GM10847 (cell line): ENCODE measurements around the gene SSH2.

ENCODE experiments used
- POLR2A ChIP-seq: IDR thresholded peaks from 2 replicates; pipeline ENCODE4 v1.6.1; 2011; ENCODE audit not compliant: insufficient read length; ENCODE audit errors: extremely low read depth

Gene SSH2

DNA sequence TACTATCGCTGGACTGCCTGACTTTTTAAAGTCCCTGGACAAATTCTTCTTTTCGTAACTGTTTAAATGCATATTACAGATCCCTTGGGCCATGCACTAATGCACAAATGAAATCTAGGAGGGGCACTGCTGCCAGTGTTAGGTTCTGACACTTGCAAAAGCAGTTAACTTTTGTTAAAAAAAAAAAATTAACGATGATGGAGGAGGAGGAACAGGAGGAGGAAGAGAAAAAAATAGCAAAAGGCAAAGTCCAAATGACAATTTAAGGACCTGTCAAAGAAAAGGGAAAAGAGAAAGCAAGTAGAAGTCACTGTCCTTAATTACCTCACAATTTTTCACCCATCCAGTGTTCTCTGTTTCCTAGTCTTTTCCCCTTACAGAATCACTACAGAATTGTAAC lies 209.5 kb downstream of the SSH2 start:
- TF ChIP-seq POLR2A: no peak

DNA sequence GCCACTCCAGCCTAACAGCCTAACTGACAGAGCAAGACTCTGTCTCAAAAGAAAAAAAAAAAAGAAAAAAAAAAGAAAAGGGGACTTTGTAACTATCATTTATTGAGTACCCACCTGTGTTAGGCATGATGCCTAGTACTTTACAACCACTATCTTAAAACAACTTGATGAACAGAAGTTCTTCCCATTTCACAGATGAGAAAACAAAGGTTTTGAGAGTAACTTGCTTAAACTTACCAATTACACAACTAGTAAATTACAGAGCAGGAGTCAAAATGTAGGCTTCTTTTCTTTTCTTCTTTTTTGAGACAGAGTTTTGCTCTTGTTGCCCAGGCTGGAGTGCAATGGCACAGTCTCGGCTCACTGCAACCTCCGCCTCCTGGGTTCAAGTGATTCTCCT lies 210.6 kb downstream of the SSH2 start:
- TF ChIP-seq POLR2A: no peak

DNA sequence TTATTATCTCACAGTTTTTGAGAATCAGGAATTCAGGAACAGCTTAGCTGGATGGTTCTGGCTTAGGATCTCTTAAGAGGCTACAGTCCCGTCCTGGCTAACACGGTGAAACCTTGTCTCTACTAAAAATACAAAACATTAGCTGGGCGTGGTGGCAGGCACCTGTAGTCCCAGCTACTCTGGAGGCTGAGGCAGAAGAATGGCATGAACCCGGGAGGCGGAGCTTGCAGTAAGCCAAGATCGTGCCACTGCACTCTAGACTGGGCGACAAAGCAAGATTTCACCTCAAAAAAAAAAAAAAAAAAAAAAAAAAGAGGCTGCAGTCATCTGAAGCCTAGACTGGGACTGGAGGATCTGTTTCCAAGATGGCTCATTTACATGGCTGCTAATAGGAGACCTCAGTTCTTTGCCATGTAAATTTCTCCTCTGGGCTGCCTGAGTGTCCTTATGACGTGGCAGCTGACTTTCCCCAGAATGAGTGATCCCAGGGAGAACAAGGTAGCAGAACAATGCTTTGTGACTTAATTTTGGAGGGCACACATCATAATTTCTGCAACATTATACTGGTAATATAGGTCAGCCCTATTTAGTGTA lies 211.5 kb downstream of the SSH2 start:
- no peak for TF ChIP-seq POLR2A

DNA sequence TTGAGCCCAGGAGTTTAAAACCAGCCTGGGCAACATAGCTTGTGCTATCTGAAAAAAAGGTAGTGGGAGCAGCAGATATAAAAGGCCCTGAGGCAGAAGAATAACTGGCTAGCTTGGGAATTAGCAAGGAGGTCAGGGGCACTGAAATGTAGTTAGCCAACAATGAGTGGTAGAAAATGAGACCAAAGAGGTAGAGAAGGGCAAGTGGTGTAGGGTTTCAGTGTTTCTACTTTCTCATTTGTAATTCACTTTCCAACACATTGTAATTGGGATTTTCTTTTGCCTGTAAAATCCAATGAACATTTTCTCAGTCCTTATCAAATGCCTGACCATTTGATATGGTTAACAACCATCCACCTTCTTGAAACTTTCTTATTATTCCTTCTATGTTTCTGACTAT lies 212.2 kb downstream of the SSH2 start:
- TF ChIP-seq POLR2A: no peak

DNA sequence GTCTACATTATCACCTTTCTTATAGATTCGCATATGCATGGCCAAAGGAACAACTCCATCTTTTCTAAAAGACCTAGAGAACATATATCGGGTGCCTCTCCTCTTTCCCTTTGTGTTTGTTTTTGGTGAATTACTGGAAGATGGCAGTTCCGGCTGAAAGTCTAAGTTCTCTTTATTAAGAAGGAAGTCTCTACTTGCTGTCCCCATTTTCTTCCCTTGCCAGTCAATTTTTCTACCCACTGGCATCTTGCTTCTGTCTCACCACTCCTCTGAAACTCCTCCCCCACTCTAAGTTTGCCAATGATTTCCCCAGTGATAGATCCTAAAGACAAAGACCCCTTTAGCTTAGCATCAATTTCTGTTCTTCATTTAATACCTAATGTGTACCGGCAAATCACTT lies 213.5 kb downstream of the SSH2 start:
- no peak for TF ChIP-seq POLR2A

DNA sequence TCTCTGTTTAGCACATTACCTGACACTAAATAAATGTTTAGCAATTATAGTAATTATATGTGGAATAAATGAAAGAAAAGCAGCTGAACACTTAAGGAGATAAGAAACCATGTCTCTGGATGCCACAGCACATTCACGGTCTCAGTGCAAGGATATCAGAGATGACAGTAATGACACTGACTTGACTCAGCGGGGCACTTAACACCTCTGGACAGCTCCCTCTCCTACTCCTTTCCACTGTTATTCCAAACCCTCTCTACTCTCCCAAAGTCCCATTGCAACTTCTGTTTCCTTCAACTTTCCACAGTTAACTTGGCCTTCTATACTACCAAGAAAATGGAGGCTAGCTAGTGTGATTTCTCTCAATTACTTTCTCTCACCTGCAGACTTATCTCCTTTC lies 214.3 kb downstream of the SSH2 start:
- no peak for TF ChIP-seq POLR2A

DNA sequence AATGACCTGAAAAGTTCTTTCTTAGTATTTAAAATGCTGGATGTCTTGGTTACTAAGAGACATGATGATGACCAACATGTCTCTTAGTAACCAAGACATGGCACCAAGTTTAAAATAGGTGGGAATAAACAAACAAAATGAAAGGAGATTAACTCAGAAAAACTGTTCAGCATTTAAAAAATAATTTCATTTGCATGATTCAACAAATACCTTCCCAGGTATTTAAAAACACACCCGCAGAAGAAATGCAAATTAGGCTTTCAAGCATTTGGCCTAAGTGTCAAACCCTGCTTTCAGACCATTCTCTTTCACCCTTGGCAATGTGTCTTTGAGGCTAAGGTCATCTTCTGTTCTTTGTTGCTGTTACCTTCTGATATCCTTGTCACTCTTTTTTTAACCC lies 215.9 kb downstream of the SSH2 start:
- no peak for TF ChIP-seq POLR2A

DNA sequence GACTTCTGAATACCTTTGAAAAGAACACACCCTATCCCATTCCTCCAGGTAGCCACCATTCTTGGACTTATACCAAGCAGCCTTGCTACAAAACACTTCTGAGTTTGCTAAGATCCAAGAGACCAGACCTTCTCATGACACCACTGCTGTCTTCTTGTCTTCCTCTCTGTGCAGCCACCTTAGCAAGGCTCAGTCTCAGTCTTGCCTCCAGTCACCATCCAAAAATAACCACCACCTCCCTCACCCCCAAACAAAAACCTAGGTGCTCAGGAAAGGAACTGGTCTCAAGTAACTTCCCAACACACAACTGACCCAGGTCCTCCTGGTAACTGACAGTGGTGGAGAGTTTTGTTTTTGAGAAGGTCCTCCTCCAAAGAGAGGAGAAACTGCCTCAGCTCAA lies 216.4 kb downstream of the SSH2 start:
- TF ChIP-seq POLR2A: no peak

DNA sequence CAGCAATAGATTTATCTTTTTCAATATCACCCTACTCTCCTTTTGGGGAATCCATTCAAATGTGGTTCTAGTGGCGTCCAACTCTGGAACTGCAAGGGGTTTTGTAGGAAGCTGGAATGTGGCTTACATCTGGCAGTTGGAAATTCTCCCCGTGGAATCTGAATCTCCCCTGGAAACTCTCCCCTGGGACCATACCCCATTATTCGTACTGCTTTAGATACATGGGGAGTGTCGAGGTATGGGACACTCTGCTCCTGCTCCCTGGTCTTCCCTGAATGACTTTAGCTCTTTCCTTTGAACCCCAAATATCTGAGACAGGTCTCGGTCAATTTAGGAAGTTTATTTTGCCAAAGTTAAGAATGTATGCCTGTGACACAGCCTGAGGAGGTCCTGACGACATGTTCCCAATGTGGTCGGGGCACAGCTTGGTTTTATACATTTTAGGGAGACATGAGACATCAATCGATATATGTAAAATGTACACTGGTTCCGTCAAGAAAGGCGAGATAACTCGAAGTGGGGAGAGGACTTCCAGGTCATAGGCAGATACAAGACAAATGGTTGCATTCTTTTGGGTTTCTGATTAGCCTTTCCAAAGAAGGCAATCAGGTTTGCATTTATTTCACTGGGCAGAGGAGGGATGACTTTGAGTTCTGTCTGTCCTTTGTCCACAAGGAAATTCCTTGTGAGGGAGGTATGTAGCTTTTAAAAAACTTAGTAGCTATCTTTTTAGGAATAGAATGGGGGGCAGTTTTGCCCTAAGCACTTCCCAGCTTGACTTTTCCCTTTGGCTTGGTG lies 218.2 kb downstream of the SSH2 start:
- TF ChIP-seq POLR2A: no peak

DNA sequence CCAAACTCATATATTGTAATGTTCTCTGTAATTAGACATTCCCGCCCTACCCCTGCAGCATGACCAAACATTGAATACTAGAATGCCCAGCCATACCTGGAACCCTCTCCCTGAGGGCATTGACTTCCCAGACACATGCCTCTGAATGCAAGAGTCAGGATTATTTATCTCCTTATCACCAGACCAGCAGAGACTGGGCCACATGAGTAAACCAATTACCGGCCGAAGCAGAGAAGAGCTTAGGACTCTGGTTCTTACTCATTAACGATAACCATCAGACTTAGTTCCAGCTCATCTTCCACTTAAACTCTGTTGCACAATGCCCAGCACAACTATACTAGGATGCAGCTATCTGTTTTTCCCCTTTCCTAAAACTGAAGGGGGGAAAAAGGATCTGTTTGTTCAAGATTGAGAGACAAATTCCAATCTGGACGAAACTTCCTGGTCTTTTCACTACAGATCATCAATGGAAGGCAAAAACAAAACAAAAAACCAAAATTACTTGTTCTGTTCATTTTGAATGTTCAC lies 219.1 kb downstream of the SSH2 start:
- no peak for TF ChIP-seq POLR2A

DNA sequence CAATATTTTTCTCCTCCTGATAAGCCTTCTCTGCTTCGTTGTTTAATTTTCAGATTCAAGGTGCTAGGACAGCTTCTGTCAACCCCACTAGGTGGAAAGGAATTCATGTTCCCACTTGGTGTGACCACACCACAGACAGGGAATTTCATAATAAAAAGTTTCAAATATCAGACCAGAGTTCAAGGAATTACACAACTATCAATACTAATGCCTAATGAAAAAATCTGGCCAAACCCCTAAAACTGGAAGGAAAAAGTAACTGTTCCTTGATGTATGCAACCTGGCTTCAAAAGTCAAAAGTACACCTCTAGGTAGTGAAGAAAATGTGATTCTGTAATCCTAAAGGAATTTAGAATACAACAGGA lies 219.5 kb downstream of the SSH2 start:
- TF ChIP-seq POLR2A: no peak

DNA sequence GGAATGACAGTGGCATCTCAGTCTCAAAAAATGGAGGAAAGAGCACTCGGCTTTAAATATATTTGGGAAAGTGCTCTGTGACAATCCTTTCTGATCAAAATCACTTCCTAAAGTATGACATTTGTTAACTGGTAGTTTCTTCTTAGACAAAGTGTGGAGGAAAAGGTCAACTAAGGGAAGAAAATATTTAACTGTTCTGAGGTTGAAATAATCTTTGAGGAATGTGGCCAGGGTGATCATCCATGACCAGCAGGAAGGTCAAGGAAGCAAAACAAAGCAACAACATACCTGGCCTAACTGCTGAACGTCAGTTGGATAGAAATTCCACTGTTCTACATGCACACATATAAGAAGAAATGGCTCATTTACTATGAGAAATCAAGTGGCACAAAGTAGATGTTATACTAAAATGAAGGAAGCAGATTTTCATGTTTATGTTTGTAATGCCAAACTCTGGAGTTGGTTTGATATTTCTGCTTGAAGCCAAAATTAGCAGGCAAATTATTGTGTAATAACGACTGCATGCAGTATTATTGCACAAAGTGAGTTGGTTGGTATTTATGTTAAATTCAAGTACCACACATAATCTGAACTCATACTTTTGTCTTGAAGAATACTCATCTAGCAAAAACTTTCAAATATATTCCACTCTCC lies 220.0 kb downstream of the SSH2 start:
- no peak for TF ChIP-seq POLR2A

DNA sequence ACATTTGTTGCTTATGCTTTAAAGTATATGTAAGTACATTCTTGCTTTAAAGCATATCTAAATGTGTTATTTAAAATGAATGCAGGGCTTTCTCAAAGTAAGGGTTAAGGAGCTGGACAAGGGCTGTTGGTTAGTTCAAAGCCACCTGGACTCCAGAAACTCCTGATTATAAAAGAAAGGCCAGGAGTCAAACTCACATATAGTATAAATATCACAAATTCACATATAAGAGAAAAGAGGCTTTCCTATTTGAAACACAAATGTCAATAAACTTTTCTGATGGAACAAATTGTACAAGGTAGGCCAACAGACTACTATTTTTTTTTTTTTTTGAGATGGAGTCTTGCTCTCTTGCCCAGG lies 222.8 kb downstream of the SSH2 start:
- no peak for TF ChIP-seq POLR2A

DNA sequence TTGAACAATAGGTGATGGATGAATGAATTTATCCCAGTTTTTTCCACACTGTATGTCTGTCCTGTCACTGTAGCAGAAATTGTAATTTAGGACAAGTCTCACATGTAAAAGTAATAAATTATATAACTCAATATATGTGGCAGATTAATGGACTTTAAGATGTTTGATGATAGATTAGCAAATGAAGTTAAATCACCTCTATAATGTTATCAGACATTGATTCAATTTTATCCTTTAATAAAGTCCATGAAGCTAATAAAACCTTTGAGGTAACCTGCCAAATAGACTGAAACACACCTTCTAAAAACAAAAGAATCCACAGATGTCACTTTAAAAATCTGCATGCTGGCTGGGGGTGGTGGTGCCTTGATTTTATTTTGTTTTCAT lies 224.0 kb downstream of the SSH2 start:
- no peak for TF ChIP-seq POLR2A

DNA sequence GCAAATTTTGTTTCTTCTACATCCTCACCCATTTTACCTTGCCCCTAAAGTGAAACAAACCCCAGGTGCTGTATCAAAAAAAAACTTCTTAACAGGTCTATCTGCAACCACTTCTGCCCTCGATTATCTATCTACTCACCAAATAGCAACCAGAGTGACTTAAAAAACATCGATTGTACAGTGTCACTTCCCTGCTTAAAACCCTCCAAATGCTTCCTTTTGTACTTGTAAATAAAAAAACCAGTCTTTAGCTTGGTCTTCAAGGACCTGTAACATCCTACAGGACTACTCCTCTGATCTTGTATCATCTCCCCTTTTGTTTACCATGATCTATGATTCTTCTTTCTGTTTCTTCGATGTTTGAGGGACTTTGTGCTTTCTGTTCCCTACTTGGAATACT lies 224.6 kb downstream of the SSH2 start:
- no peak for TF ChIP-seq POLR2A

DNA sequence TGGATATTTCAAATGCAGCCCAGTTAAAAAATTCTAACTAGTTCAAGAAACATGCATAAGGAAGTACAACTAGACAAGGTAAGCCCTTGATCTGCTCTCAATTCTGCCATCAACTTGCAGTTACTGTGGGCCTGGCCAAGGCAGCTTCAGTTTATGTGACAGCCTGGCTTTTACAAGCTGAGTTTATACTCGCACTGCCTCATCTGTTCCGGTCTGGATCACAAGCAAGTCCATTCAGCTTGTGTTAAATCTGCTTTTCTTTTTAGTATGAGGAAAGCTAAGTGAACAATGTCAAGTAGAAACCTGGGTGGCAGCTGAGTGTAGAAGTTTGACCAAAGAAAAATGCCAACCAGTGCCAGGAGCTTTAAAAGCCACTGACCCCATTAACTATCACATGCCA lies 230.7 kb downstream of the SSH2 start:
- TF ChIP-seq POLR2A: no peak

DNA sequence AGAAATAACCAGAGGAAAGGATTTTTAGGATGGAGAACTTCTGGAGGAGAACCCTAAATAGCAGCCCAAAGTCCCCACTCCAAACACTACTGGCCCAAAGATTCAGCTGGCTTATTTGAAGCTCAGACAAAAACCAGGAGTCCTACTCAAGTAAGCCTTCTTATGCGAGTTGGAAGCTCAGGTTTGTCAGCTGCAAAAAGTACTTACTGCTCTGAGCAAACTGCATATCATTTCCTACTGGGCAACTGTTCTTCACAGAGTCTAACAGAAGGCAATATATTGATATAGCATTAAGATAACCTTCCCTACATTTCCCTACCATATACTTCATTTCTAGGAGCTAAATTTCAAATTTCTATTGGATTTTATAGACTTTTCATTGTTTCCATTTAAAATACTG lies 231.2 kb downstream of the SSH2 start:
- TF ChIP-seq POLR2A: no peak
